ENCODE data around the gene CHPF2.

DNA sequence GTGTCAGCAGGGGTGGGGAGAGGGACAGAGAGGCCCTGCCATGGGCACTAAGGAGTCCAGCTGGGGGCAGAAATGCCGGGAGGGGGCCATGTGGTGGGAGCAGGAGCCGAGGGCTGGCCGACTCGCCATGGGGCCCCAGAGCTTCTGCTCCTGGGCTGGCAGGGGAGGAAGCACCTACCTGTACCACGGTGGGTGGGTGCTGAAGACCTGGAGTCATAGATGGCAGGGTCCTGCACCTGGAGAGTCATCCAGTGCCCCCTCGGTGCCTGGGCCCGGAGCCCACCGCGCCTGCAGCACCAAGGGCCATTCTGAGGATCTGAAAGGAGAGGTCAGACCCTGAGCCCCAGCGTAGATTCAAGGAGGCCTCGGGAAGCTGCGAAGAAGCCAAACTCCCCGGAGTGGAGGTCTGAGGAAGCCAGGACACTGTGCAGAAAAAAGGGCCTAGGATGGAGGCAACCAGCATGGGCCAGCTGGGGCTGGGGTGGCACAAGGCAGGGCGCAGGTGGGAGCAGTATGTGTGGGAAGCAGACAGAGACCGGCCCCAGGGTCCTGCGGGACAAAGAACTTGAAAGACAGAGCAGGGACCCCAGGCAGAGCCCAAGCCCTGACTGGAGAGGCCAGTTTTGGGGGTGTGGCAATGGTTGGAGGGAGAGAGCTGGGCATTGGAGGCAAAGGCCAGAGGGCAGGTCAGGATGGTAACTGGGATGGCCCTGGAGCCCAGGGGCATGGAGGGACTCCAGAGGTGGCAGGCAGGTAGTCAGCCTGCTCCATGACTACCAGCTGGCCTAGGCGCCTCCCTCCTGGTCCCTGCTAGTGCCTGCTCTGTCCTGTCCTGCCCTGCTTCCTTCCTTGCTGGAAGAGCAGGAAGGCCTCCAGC lies 42.9 kb downstream of the CHPF2 start:
- TF ChIP-seq YY1 (tag by site-specific recombination; IDR thresholded peaks at IDR 0.05) (no peak), ZNF148 (tag by site-specific recombination; IDR thresholded peaks at IDR 0.05; ENCODE audit: borderline replicate concordance) (no peak), REST (tag by site-specific recombination; IDR thresholded peaks at IDR 0.05) (no peak), ZNF140 (tag by site-specific recombination; IDR thresholded peaks at IDR 0.05) (no peak)
- TF ChIP-seq, protein P1, sequence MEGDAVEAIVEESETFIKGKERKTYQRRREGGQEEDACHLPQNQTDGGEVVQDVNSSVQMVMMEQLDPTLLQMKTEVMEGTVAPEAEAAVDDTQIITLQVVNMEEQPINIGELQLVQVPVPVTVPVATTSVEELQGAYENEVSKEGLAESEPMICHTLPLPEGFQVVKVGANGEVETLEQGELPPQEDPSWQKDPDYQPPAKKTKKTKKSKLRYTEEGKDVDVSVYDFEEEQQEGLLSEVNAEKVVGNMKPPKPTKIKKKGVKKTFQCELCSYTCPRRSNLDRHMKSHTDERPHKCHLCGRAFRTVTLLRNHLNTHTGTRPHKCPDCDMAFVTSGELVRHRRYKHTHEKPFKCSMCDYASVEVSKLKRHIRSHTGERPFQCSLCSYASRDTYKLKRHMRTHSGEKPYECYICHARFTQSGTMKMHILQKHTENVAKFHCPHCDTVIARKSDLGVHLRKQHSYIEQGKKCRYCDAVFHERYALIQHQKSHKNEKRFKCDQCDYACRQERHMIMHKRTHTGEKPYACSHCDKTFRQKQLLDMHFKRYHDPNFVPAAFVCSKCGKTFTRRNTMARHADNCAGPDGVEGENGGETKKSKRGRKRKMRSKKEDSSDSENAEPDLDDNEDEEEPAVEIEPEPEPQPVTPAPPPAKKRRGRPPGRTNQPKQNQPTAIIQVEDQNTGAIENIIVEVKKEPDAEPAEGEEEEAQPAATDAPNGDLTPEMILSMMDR (tag by site-specific recombination; IDR thresholded peaks at IDR 0.05): no peak
